Spinal cord (tissue), 10 donors: ENCODE results near the gene IFNA5. TPM values are rescaled to one million over a fixed set of nuclear protein-coding genes. Genes with fewer than 3 reads are reported as not detected.

Experiments used
- DNase-seq, 6 donors: peaks; one replicate each; pipeline versions ENCODE4 v3.0.0 to v3.0.0-alpha.2; 2013 to 2015; ENCODE audit warnings: low spot score in 6 of 6, low read depth in 4 of 6
- H3K27ac ChIP-seq: one replicate; pipeline ENCODE4 v1.5.1; 2013; ENCODE audit warnings: low read depth, low read length, control low read depth
- H3K27me3 ChIP-seq: one replicate; pipeline ENCODE4 v1.6.1; 2013; ENCODE audit warnings: low read length; ENCODE audit not compliant: control insufficient read depth, insufficient read depth
- H3K36me3 ChIP-seq: one replicate; pipeline ENCODE4 v1.6.1; 2013; ENCODE audit warnings: low read length; ENCODE audit not compliant: control insufficient read depth, insufficient read depth
- H3K4me1 ChIP-seq: one replicate; pipeline ENCODE4 v1.6.1; 2013; ENCODE audit warnings: low read length; ENCODE audit not compliant: control insufficient read depth, insufficient read depth
- H3K4me3 ChIP-seq: one replicate; pipeline ENCODE4 v1.5.1; 2013; ENCODE audit warnings: low read depth, low read length, control low read depth
- H3K9me3 ChIP-seq: one replicate; pipeline ENCODE4 v1.6.1; 2013; ENCODE audit warnings: low read length; ENCODE audit not compliant: control insufficient read depth, insufficient read depth
- WGBS: methylation state at CpG from one replicate; pipeline ENCODE4 v1.1.5; 2013; ENCODE audit warnings: missing lambda C conversion rate; ENCODE audit not compliant: insufficient coverage; 5-methylcytosine and 5-hydroxymethylcytosine counted together
- polyA plus RNA-seq, 2 donors: library from polyadenylated mRNA; unstranded; fragments of 120-200 nt; gene quantifications; one replicate each; pipeline ENCODE4 v1.2.1, GENCODE V29; 2013; ENCODE audit not compliant: insufficient read length in 2 of 2
- total RNA-seq, 2 donors: library from RNA; depleted of rRNA in 1 of 2; stranded (reverse); fragments of 120-200 nt in 1 of 2; fragments of >200 nt in 1 of 2; gene quantifications; one replicate each; pipeline versions ENCODE4 v1.2.3 to v1.2.4, GENCODE V29; 2013 to 2014
- donor health status: healthy.

The IFNA5 gene
- total and polyA plus RNA-seq, 4 donors, result not detected

DNA sequence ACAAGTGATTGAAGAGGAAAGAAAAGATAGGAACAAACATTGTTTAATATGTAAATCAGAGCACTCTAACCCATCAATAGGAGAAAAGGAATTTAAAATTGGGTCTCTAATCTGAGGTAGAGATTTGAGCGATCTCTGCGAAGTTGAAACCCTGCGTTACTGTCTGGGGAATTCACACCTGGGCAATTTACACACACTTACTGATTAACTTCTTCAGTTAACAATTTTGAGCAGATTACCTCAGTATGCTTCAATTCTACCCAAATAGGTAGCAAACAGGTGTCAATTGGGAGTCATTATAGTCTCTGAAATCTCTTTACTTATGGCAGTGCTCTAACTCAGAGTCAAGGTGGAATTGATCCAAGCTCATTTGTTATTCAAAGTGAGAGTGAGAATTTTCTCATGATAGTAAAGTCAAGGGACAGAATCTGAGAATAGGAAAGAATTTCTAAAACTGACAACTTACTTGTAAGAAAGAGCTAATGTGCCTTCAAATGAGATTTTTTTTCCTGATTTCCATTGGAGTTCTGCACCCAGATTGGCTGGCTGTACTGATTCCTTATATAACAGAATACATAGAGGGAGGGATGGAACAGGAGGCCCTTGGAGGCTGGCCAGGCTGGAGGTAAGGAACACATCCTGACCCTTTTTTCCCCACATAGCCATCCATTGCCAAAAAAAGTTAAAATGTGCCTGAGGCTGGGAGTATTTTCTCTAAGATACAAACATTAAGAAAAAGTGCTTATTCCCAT, 38.2 kb downstream of the IFNA5 start:
- Histone ChIP-seq H3K4me3 (no peak overlapping the region), H3K36me3 (no peaks in the 10 kb centered on the region), H3K9me3 (no peaks in the 10 kb centered on the region), H3K4me1 (peaks cover 5% of the 10 kb centered on the region), H3K27ac (no peak overlapping the region), H3K27me3 (no peaks in the 10 kb centered on the region)
- no CpG with 5 or more reads among the region's 3 CpGs for WGBS
- peak in 1 of 6 donors; percentile 52 for DNase-seq

DNA sequence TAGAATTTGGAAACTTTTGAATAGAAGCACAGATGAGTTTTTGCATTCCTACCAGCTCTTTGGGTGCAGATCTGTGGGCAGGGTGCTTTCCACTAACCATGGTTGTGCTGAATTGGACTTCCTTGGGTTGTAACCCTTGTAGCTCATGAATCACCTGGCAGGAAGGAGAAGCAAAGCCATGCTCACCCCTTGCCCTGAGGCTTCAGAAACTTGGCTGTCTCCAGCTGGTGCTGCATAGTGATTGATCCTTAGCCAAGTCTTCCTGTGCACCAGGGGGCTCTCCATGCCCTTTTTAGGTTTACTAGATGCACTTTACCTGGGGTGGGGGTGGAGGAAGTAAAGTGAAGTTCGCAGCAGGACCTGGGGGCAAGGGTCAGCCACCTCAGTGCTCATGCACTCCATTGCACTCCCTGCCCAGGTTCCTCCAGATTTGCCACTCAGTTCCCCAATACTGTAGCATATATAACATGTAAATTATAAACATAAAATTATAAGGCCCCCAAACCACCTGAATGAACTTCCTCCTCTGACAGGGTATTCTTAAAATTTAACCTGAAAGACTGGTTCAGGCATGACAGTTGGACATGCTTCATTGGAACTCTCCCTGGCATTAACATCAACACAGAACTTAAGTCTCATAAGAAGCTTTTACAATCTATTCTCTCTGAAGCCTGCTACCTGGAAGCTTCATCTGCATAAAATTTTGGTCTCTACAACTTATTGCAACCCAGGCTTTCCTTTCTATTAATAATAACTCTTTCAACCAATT, 39.5 kb downstream of the IFNA5 start:
- H3K4me3 ChIP-seq, result no peak overlapping the region
- WGBS, result no CpG with 5 or more reads among the region's 1 CpG
- no peaks in the 10 kb centered on the region for H3K9me3 ChIP-seq
- no peaks in the 10 kb centered on the region for H3K27me3 ChIP-seq
- no peak for DNase-seq
- no peak overlapping the region for H3K27ac ChIP-seq
- no peaks in the 10 kb centered on the region for H3K36me3 ChIP-seq
- peaks cover 5% of the 10 kb centered on the region for H3K4me1 ChIP-seq

DNA sequence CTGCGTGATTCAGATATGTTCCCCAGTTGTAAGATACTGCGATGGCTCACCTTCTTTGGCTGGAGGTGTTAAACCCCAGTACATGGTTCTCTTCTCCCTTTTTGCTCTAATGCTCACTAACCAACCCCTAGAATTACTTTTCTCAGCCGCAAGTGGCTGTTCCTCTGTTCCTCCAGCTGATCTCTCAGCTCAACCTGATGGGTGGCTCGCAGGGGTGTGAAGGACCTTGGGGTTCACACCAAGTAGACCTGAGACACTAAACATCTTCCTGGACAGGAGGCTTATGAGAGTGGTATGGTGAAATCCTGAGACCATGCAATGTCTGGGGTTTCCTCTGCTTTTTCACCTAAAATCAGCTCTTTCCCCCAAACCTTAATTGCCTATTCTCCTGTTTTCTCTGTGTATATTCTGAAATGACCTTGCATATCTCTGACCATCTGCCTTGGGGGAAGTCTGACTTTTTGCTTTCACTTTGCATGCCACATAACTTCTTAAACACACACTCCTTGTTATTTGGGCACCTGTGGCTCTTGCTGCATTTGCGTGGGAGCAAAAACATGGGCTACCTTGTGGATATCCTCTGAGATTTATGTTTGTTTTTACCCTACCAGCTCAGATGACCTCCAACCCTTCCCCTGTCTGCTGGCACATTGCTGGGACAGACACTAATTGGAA, 49.4 kb downstream of the IFNA5 start:
- Histone ChIP-seq H3K27me3 (no peaks in the 10 kb centered on the region), H3K4me3 (no peak overlapping the region), H3K27ac (no peak overlapping the region), H3K36me3 (no peaks in the 10 kb centered on the region), H3K9me3 (no peaks in the 10 kb centered on the region), H3K4me1 (no peaks in the 10 kb centered on the region)
- WGBS, result 95% methylated on average over 3 of the region's 5 CpGs
- no peak for DNase-seq

Other genes starting within 250 kb of the IFNA5 start
- gene IFNB1, start 227.4 kb downstream of the IFNA5 start, total RNA-seq, result not detected
- not detected for gene IFNB1, start 227.4 kb downstream of the IFNA5 start, polyA plus RNA-seq
- gene IFNW1, start 163.5 kb downstream of the IFNA5 start, total RNA-seq, result not detected
- under 1 TPM in 1 of 2 donors, not detected in 1; 0.15 TPM for gene IFNW1, start 163.5 kb downstream of the IFNA5 start, polyA plus RNA-seq
- not detected for gene IFNA21, start 138.7 kb downstream of the IFNA5 start, total RNA-seq
- gene IFNA21, start 138.7 kb downstream of the IFNA5 start, polyA plus RNA-seq, result not detected
- gene IFNA4, start 117.7 kb downstream of the IFNA5 start, total RNA-seq, result not detected
- not detected for gene IFNA4, start 117.7 kb downstream of the IFNA5 start, polyA plus RNA-seq
- gene IFNA7, start 103.1 kb downstream of the IFNA5 start, total RNA-seq, result not detected
- gene IFNA7, start 103.1 kb downstream of the IFNA5 start, polyA plus RNA-seq, result not detected
- not detected for gene IFNA10, start 98.2 kb downstream of the IFNA5 start, total RNA-seq
- gene IFNA10, start 98.2 kb downstream of the IFNA5 start, polyA plus RNA-seq, result not detected
- gene IFNA16, start 88.0 kb downstream of the IFNA5 start, total RNA-seq, result not detected
- not detected for gene IFNA16, start 88.0 kb downstream of the IFNA5 start, polyA plus RNA-seq
- not detected for gene IFNA17, start 77.1 kb downstream of the IFNA5 start, total RNA-seq
- gene IFNA17, start 77.1 kb downstream of the IFNA5 start, polyA plus RNA-seq, result not detected
- not detected for gene IFNA14, start 65.3 kb downstream of the IFNA5 start, total RNA-seq
- gene IFNA14, start 65.3 kb downstream of the IFNA5 start, polyA plus RNA-seq, result not detected
- 10 to 100 TPM; 42.2 to 70.6 TPM for gene KLHL9, start 30.1 kb upstream of the IFNA5 start, total RNA-seq
- gene KLHL9, start 30.1 kb upstream of the IFNA5 start, polyA plus RNA-seq, result 10 to 100 TPM; 37.8 to 52.3 TPM
- gene IFNA6, start 45.6 kb upstream of the IFNA5 start, total RNA-seq, result not detected
- not detected for gene IFNA6, start 45.6 kb upstream of the IFNA5 start, polyA plus RNA-seq
- gene IFNA13, start 62.7 kb upstream of the IFNA5 start, total RNA-seq, result not detected
- not detected for gene IFNA13, start 62.7 kb upstream of the IFNA5 start, polyA plus RNA-seq
- gene IFNA2, start 80.1 kb upstream of the IFNA5 start, total RNA-seq, result not detected
- not detected for gene IFNA2, start 80.1 kb upstream of the IFNA5 start, polyA plus RNA-seq
- not detected for gene IFNA8, start 103.8 kb upstream of the IFNA5 start, total RNA-seq
- gene IFNA8, start 103.8 kb upstream of the IFNA5 start, polyA plus RNA-seq, result not detected
- not detected for gene IFNA1, start 135.1 kb upstream of the IFNA5 start, total RNA-seq
- not detected for gene IFNA1, start 135.1 kb upstream of the IFNA5 start, polyA plus RNA-seq
- gene IFNE, start 177.0 kb upstream of the IFNA5 start, total RNA-seq, result not detected
- gene IFNE, start 177.0 kb upstream of the IFNA5 start, polyA plus RNA-seq, result under 1 TPM; 0.17 to 0.18 TPM